Left ventricle myocardium superior (tissue), 1 donor: ENCODE results near the gene KLHL15. TPM values are rescaled to one million over a fixed set of nuclear protein-coding genes. Genes with fewer than 3 reads are reported as not detected.
"Not testable (repeated sequence)": the region's sequence is repeated elsewhere in the genome, so short reads cannot be mapped to it uniquely, and the experiment has no call there.

Experiments
- ATAC-seq: fragments of 200-7000 bp; cut with Tn5 transposase; one replicate; pipeline ENCODE4 v1.9.1; 2020; ENCODE audit warnings: mild to moderate bottlenecking, moderate library complexity
- DNase-seq: peaks from one replicate; pipeline ENCODE4 v3.0.0-alpha.2; 2020
- intact Hi-C: fragments of 100-400 bp; cut with micrococcal nuclease; formaldehyde crosslinking; loops from one replicate; pipeline ENCODE4 v1.11.0; 2022
- total RNA-seq: library from RNA; stranded (reverse); fragmentation: NEBNext Ultra II Directional; extraction: Animal tissue kit (Norgen Biotek cat#: 25700); gene quantifications from one replicate; pipeline ENCODE4 v1.2.1, GENCODE V29; 2021
- donor health status: DM: no; HTN: yes; CAD: no; lungs with severe emphysema.

Gene KLHL15
- total RNA-seq, 1 donor from 2014 or later, result 6.5 TPM

DNA sequence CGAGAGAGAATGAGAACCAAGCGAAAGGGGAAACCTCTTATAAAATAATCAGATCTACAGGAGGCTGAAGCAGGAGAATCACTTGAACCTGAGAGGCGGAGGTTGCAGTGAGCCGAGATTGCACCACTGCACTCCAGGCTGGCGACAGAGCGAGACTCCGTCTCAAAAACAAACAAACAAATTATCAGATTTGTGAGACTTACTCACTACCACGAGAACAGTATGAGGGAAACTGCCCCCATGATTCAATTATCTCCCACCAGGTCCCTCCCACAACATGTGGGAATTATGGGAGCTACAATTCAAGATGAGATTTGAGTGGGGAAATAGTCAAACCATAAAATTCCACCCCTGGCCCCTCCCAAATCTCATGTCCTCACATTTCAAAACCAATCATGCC lies 61.4 kb downstream of the KLHL15 start:
- ATAC-seq, intact Hi-C loops, DNase-seq: not testable (repeated sequence)

GRCh38 chrX:23964191-23964590 lies 62.8 kb downstream of the KLHL15 start:
- intact Hi-C loops, result no loop called here
- no peak for ATAC-seq
- DNase-seq, result no peak

DNA sequence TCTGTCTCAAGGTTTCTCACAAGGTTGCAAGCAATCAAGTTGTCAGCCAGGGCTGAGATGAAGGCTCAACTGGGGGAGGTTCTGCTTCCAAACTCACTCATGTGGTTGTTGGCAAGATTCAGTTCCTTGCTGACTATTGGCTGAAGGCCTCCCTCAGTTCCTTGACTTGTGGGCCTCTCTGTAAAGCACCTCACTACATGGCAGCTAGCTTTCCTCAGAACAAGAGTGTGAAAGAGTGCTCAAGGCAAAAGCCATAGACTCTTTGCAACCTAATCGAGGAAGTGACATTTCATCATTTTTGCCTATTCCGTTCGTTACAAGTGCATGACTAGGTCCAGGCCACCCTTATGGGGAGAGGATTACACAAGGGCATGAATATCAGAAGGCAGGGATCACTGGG lies 67.2 kb downstream of the KLHL15 start:
- intact Hi-C loops, result no loop called here
- DNase-seq (no peak), ATAC-seq (no peak)

GRCh38 chrX:23954396-23954795 lies 72.6 kb downstream of the KLHL15 start:
- DNase-seq (no peak), ATAC-seq (no peak)
- intact Hi-C loops, result no loop called here

DNA sequence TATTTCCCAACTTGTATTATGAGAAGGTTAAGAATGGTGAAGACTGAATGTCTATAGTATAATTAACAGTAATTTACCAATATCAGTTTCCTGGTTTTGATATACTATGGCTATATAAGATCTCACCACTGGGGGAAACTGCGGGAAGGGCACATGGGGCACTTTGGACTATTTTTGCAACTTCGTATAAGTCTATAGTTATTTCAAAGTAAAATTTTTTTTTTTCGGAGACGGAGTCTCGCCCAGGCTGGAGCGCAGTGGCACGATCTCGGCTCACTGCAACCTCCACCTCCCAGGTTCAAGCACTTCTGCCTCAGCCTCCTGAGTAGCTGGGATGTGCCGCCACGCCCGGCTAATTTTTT lies 73.1 kb downstream of the KLHL15 start:
- no peak for DNase-seq
- intact Hi-C loops, result no loop called here
- no peak for ATAC-seq

DNA sequence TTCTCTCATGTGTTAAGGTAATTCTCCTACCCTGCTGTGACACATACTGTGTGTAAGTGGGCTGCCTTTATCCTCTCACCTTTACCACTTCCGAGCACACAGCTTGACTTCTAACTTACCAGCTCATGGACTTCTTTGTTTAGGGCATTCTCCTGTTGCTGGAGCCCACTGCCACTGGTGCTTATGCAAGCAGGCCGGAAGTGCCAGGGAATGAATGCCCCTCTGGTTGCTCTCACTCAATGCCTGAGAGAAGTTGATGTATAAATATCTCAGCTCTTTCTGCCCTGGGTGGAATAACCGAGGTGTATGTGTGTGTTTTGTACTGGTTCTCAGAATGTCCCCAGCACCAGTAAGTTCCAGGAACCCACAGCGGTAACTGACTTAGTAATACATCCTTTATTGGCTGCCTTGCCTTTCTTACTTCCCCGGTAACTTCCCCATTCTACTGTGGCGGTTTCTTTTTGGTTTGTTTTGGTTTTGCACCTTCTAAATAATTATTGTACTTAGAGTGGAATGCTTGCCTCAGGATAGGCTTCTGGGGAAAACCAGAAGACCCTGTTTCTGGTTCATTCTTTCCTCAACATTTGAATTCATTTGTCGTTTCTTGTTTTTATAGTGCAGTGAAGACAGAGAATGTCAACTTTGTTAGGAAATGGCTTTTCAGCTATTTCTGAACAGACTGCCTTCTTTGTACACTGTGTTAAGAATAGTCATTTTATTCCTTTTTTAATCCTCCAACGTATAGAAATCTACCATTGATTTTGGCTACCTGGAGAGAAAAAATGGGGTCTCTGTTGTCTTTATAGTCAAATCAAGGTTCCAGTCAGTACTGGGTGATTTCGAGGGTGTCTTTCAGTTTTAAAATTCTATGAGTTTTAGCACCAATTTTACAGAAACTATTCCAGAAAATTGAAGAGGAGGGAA lies 73.7 kb downstream of the KLHL15 start:
- intact Hi-C loops, result no loop called here
- DNase-seq, result no peak

DNA sequence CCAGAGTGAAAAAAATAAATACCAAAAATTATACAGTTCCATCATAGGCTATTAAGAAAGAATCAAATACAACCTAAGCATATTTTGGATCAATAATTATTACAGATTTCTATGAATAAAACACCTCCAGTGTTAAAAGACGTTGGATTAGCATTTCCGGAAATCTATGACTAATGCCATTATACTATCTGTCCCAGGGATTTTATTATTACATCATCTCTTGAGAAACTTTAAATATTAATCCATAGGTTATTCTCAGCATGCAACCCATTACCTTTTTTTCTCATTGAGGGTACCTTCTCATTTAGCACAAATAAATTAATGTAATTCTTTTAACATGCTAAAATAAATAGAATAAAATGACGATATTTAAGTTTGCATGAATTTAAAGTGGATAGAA lies 74.6 kb downstream of the KLHL15 start:
- no peak for ATAC-seq
- no peak for DNase-seq
- intact Hi-C loops, result no loop called here

More for the DNA sequence above, 73.7 kb downstream of the KLHL15 start:
- no peak for ATAC-seq

- no peak for DNase-seq
- no peak for ATAC-seq
- intact Hi-C loops, result no loop called here
Measured at GRCh38 chrX:23945206-23945605, 81.8 kb downstream of the KLHL15 start.

DNA sequence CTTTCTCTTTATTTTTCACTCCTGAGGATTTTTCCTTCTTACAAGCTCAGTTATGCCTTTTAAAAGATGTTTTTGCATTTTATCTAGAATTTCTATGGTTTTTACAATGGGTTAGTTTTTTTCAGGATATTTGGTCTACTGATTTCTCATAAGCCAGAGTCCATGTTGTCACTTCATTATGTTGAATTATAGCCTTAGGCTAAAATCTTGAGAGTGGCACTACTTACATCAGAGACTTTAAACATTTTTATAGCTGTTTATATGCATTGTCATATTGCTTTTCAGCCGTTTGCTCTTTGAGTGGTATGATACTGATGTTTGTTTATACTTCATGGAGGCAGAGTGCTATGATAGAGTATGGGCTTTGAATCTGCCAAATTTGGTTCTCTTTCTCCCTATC lies 82.8 kb downstream of the KLHL15 start:
- DNase-seq, result no peak
- intact Hi-C loops, result no loop called here
- ATAC-seq, result no peak

- ATAC-seq (no peak), DNase-seq (no peak)
- intact Hi-C loops, result no loop called here
Measured at GRCh38 chrX:23939203-23939602, 87.8 kb downstream of the KLHL15 start.

DNA sequence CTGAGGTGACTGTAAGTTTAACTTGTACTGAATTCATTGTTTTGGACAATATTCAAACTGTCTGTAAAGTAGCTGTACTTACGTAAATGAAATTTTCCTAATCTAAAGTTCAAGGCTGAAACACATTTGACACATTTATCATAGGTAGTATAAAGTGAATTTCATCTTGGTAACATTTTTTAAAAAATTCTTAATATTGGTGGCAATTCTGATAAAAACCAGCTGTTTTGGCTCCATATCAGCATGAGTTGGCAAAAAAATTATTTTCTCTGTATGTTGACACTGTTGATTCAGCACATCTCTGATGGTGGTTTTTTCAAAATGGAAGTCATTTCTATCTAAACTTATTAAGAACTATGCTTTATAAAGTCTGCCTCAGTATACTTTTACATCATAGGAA lies 88.3 kb downstream of the KLHL15 start:
- intact Hi-C loops, result no loop called here
- ATAC-seq (no peak), DNase-seq (no peak)

GRCh38 chrX:23937100-23937499 lies 89.9 kb downstream of the KLHL15 start:
- intact Hi-C loops, result no loop called here
- ATAC-seq (no peak), DNase-seq (no peak)

DNA sequence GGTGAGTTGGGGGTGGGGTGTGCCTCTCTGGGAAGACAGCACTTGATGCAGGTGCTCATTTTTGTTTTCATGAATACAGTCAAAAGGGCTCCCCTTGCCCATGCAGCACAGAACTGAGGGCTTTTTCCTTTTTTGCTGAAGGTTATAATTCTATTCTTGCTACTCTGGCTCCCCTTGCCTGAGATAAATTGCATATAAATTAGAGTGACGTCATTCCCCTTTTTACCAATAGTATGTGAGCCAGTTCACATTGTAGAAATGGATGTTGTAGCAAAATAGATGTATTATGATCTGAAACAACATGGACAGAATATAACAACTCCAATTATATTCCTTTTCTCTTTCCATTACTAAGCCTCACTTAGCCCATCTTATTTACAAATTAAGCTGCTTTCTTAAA lies 90.8 kb downstream of the KLHL15 start:
- ATAC-seq, result no peak

DNA sequence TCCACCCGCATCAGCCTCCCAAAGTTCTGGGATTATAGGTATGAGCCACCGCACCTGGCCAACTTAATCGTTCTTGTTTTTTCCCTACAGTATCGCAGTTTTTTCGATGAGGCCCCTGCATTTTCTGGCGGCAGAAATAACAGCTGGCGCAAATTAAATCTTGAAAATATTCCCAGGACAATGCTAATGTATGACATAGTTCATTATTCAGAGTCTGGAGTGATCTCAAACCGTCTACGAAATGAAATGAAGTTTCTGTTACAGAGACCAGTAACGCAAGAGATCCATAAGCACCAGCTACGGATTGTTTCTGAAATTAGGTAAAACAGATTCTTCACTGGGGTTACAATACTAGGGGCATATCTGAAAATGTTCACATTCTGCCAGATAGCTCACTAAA lies 91.9 kb downstream of the KLHL15 start:
- intact Hi-C loops, result no loop called here
- ATAC-seq, result no peak
- no peak for DNase-seq

More for the DNA sequence above, 90.8 kb downstream of the KLHL15 start:
- DNase-seq, result no peak
- intact Hi-C loops, result no loop called here

Other genes starting within 250 kb of the KLHL15 start
- 145 TPM for gene SAT1, start 244.0 kb downstream of the KLHL15 start, total RNA-seq
- 105 TPM for gene APOO, start 119.2 kb downstream of the KLHL15 start, total RNA-seq
- not detected for gene CXorf58, start 119.2 kb downstream of the KLHL15 start, total RNA-seq
- gene EIF2S3, start 27.8 kb upstream of the KLHL15 start, total RNA-seq, result 76.8 TPM
- 35.3 TPM for gene ZFX, start 122.5 kb upstream of the KLHL15 start, total RNA-seq